GM21528 (cell line): ENCODE measurements around the gene ARHGAP35.

Source experiments
- ATAC-seq: cut with Tn5 transposase; IDR thresholded peaks from one replicate; pipeline ENCODE4 v1.9.1; 2021; ENCODE audit warnings: mild to moderate bottlenecking, moderate library complexity; ENCODE audit not compliant: unreplicated experiment, low FRiP score

ARHGAP35 gene

GRCh38 chr19:46901701-46902401 lies 41.1 kb downstream of the ARHGAP35 start:
- ATAC-seq: no peak

GRCh38 chr19:46902402-46902766 lies 41.6 kb downstream of the ARHGAP35 start:
- no peak for ATAC-seq

GRCh38 chr19:46903458-46903857 lies 42.7 kb downstream of the ARHGAP35 start:
- no peak for ATAC-seq

- ATAC-seq: no peak
Observed at GRCh38 chr19:46904114-46905060, 43.6 kb downstream of the ARHGAP35 start.

GRCh38 chr19:46906221-46906620 lies 45.4 kb downstream of the ARHGAP35 start:
- ATAC-seq: no peak

GRCh38 chr19:46907880-46908279 lies 47.1 kb downstream of the ARHGAP35 start:
- no peak for ATAC-seq

- ATAC-seq: no peak
Observed at GRCh38 chr19:46909356-46909755, 48.6 kb downstream of the ARHGAP35 start.
